WTC11 (cell line): Measurements from ENCODE around the gene HIGD1B. TPM values are rescaled to one million over a fixed set of nuclear protein-coding genes. Genes with fewer than 3 reads are reported as not detected.

Experiments used
- ATAC-seq: fragments of 200-7000 bp; cut with Tn5 transposase; 2 replicates; pipeline ENCODE4 v1.10.0; 2021; ENCODE audit warnings: mild to moderate bottlenecking, moderate library complexity
- Bru-seq: library from RNA; stranded (reverse); fragments of 400-500 nt; gene quantifications from one replicate; lab custom pipeline; 2021; lab: Mats Ljungman, UMichigan
- CTCF ChIA-PET: fragments of 300-600 bp; sonication (Branson Sonifier 250); formaldehyde crosslinking; loops from one replicate; lab custom pipeline; 2021; ENCODE audit warnings: antibody characterized with exemption; lab: Charles Lee
- POLR2A ChIA-PET: fragments of 350-600 bp; sonication (Branson Sonifier 250); formaldehyde crosslinking; loops from one replicate; lab custom pipeline; 2021; ENCODE audit warnings: antibody characterized with exemption; lab: Charles Lee
- DNase-seq: peaks from one replicate; pipeline ENCODE4 v3.0.0; 2021; ENCODE audit warnings: low spot score
- H3K27ac Mint-ChIP-seq: 2 replicates; pipeline ENCODE4 v1.8.0; 2021; ENCODE audit warnings: mixed read lengths
- H3K27me3 Mint-ChIP-seq: 2 replicates; pipeline ENCODE4 v1.8.0; 2021; ENCODE audit warnings: low read depth, mild to moderate bottlenecking, moderate library complexity, mixed read lengths
- H3K36me3 Mint-ChIP-seq: 2 replicates; pipeline ENCODE4 v1.8.0; 2021; ENCODE audit warnings: mixed read lengths
- H3K4me1 Mint-ChIP-seq: 2 replicates; pipeline ENCODE4 v1.8.0; 2022; ENCODE audit warnings: mixed read lengths
- H3K4me3 Mint-ChIP-seq: 2 replicates; pipeline ENCODE4 v1.8.0; 2021; ENCODE audit warnings: mild to moderate bottlenecking, moderate library complexity, mixed read lengths
- H3K9me3 Mint-ChIP-seq: 2 replicates; pipeline ENCODE4 v1.8.0; 2021; ENCODE audit warnings: mixed read lengths
- CBFB ChIP-seq: sonication (generic); formaldehyde crosslinking; IDR thresholded peaks from 2 replicates; pipeline ENCODE4 v1.8.1; 2022; ENCODE audit warnings: mild to moderate bottlenecking, low read depth, missing genetic modification reagents
- FOXK1 ChIP-seq: sonication (generic); formaldehyde crosslinking; IDR thresholded peaks from 2 replicates; pipeline ENCODE4 v1.8.0; 2022; ENCODE audit warnings: mild to moderate bottlenecking, moderate library complexity, missing genetic modification reagents
- GRHL2 ChIP-seq: fragments of 250-450 bp; sonication (Bioruptor Pico); IDR thresholded peaks from 2 replicates; pipeline ENCODE4 v1.8.0; 2022; ENCODE audit warnings: mild to moderate bottlenecking, moderate library complexity; ENCODE audit not compliant: insufficient replicate concordance, severe bottlenecking
- HMGA2 ChIP-seq: fragments of 250-450 bp; sonication (Bioruptor Pico); IDR thresholded peaks from 2 replicates; pipeline ENCODE4 v1.4.0; 2021; ENCODE audit warnings: mild to moderate bottlenecking, moderate library complexity
- JUN ChIP-seq: sonication (generic); formaldehyde crosslinking; IDR thresholded peaks from 2 replicates; pipeline ENCODE4 v1.8.0; 2023; ENCODE audit warnings: mild to moderate bottlenecking, missing genetic modification reagents
- NFE2L1 ChIP-seq: sonication (generic); formaldehyde crosslinking; IDR thresholded peaks from 2 replicates; pipeline ENCODE4 v1.8.1; 2023; ENCODE audit warnings: missing genetic modification reagents
- NFYB ChIP-seq: sonication (generic); formaldehyde crosslinking; conservative IDR thresholded peaks from 2 replicates; pipeline ENCODE4 v1.8.0; 2022; ENCODE audit warnings: low read depth, missing genetic modification reagents
- NR3C1 ChIP-seq: sonication (generic); formaldehyde crosslinking; conservative IDR thresholded peaks from 2 replicates; pipeline ENCODE4 v1.8.1; 2023; ENCODE audit warnings: low read depth, mild to moderate bottlenecking, missing genetic modification reagents
- ZNF232 ChIP-seq: sonication (generic); formaldehyde crosslinking; IDR thresholded peaks from 2 replicates; pipeline ENCODE4 v1.8.0; 2022; ENCODE audit warnings: mild to moderate bottlenecking, missing genetic modification reagents
- ZNF416 ChIP-seq: fragments of 250-450 bp; sonication (Bioruptor Pico); IDR thresholded peaks from 2 replicates; pipeline ENCODE4 v1.9.0; 2021; ENCODE audit warnings: mild to moderate bottlenecking, inconsistent platforms
- ZNF671 ChIP-seq: fragments of 250-450 bp; sonication (Bioruptor Pico); IDR thresholded peaks from 2 replicates; pipeline ENCODE4 v1.8.0; 2021; ENCODE audit warnings: mild to moderate bottlenecking
- long read RNA-seq, 3 experiments: library from RNA in 1 of 3; library from capped mRNA in 1 of 3; library from polyadenylated mRNA in 1 of 3; unstranded in 2 of 3; stranded (forward) in 1 of 3; transcript quantifications; one replicate each; pipeline ENCODE4 v2.0.0, GENCODE V29; 2021
- total RNA-seq: library from RNA; stranded (reverse); gene quantifications from 3 replicates; pipeline ENCODE4 v1.2.3, GENCODE V29; 2021
- TF ChIP-seq, protein P1 (sequence below): sonication (generic); formaldehyde crosslinking; IDR thresholded peaks from 2 replicates; pipeline ENCODE4 v1.8.0; 2023; ENCODE audit warnings: missing genetic modification reagents, mild to moderate bottlenecking, borderline replicate concordance
- TF ChIP-seq, protein P2 (sequence below): fragments of 250-450 bp; sonication (Bioruptor Pico); IDR thresholded peaks from 2 replicates; pipeline ENCODE4 v1.8.0; 2021; ENCODE audit warnings: mild to moderate bottlenecking
- TF ChIP-seq, protein P3 (sequence below): sonication (generic); formaldehyde crosslinking; IDR thresholded peaks from 2 replicates; pipeline ENCODE4 v1.8.0; 2023; ENCODE audit warnings: mild to moderate bottlenecking, missing genetic modification reagents
- TF ChIP-seq, protein P4 (sequence below): fragments of 250-450 bp; sonication (Bioruptor Pico); IDR thresholded peaks from 2 replicates; pipeline ENCODE4 v2.1.2; 2022; ENCODE audit warnings: mild to moderate bottlenecking, moderate library complexity
- TF ChIP-seq, protein P5 (sequence below): fragments of 200-600 bp; IDR thresholded peaks from 2 replicates; pipeline ENCODE4 v1.8.0; 2022; ENCODE audit warnings: antibody characterized with exemption
- TF ChIP-seq, protein P6 (sequence below): fragments of 250-450 bp; sonication (Bioruptor Pico); IDR thresholded peaks from 2 replicates; pipeline ENCODE4 v1.9.0; 2021; ENCODE audit warnings: mild to moderate bottlenecking
- TF ChIP-seq, protein P7 (sequence below): sonication (generic); formaldehyde crosslinking; IDR thresholded peaks from 2 replicates; pipeline ENCODE4 v1.8.0; 2022; ENCODE audit warnings: mild to moderate bottlenecking, missing genetic modification reagents
- TF ChIP-seq, protein P8 (sequence below): sonication (generic); formaldehyde crosslinking; IDR thresholded peaks from 2 replicates; pipeline ENCODE4 v1.8.1; 2022; ENCODE audit warnings: mild to moderate bottlenecking, moderate library complexity, missing genetic modification reagents

HIGD1B gene
- total RNA-seq (not detected in 3 replicates), Bru-seq, nascent RNA (not detected)
- long read RNA-seq, experiment 1, result 0 reads
- long read RNA-seq, experiment 2, result 0 reads
- long read RNA-seq, experiment 3, result 0 reads

DNA sequence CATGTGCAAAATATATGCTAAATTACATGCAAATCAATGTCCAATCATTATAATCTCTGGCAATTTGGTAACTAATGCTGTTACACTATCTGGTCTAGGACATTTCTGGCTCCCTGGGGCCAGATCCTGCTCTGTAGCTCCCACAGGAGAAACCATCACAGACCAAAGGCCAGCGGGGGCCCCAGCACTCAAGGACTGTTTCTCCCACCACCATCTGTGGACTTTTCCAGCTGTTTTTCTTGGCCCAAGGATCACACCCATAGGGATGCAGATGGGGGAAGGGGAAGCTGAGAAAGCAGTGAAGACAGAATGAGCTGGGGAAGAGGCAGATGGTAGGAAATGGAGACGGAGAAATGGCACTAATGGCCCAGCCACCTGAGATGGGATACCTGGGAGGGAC is at the start of gene HIGD1B:
HIGD1B (plus strand) TSS at position 298 of the 400 bp plus-strand sequence. CDS start 270 bp downstream, outside the sequence.
- ChIA-PET CTCF (interaction anchor here (0.9 to 3.2 kb wide), 5 partner anchors 17 to 91 kb away, joined by 3 to 17 read pairs (median 4); no protein-coding TSS in a partner anchor), POLR2A (interaction anchor here (0.6 kb wide), 1 partner anchor 73 kb away, joined by 3 read pairs; no protein-coding TSS in a partner anchor)
- H3K4me3 Mint-ChIP-seq, result no peak within 1 kb of the TSS
- no peaks in the 10 kb centered on the region for H3K27me3 Mint-ChIP-seq
- no peaks in the 10 kb centered on the region for H3K9me3 Mint-ChIP-seq
- peaks cover 21% of the 10 kb centered on the region for H3K36me3 Mint-ChIP-seq
- H3K4me1 Mint-ChIP-seq, result peaks cover 38% of the 10 kb centered on the region
- ATAC-seq (no peak), DNase-seq (no peak)
- TF ChIP-seq FOXK1 (CRISPR knock-in tag) (no peak), ZNF671 (CRISPR knock-in tag) (no peak), JUN (CRISPR knock-in tag) (no peak), GRHL2 (no peak), NR3C1 (CRISPR knock-in tag) (no peak), HMGA2 (CRISPR knock-in tag) (no peak), ZNF416 (CRISPR knock-in tag) (no peak), ZNF232 (CRISPR knock-in tag) (no peak), NFE2L1 (no peak), NFYB (CRISPR knock-in tag) (no peak), CBFB (CRISPR knock-in tag) (no peak)
- TF ChIP-seq, protein P1, sequence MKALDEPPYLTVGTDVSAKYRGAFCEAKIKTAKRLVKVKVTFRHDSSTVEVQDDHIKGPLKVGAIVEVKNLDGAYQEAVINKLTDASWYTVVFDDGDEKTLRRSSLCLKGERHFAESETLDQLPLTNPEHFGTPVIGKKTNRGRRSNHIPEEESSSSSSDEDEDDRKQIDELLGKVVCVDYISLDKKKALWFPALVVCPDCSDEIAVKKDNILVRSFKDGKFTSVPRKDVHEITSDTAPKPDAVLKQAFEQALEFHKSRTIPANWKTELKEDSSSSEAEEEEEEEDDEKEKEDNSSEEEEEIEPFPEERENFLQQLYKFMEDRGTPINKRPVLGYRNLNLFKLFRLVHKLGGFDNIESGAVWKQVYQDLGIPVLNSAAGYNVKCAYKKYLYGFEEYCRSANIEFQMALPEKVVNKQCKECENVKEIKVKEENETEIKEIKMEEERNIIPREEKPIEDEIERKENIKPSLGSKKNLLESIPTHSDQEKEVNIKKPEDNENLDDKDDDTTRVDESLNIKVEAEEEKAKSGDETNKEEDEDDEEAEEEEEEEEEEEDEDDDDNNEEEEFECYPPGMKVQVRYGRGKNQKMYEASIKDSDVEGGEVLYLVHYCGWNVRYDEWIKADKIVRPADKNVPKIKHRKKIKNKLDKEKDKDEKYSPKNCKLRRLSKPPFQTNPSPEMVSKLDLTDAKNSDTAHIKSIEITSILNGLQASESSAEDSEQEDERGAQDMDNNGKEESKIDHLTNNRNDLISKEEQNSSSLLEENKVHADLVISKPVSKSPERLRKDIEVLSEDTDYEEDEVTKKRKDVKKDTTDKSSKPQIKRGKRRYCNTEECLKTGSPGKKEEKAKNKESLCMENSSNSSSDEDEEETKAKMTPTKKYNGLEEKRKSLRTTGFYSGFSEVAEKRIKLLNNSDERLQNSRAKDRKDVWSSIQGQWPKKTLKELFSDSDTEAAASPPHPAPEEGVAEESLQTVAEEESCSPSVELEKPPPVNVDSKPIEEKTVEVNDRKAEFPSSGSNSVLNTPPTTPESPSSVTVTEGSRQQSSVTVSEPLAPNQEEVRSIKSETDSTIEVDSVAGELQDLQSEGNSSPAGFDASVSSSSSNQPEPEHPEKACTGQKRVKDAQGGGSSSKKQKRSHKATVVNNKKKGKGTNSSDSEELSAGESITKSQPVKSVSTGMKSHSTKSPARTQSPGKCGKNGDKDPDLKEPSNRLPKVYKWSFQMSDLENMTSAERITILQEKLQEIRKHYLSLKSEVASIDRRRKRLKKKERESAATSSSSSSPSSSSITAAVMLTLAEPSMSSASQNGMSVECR, result no peak
- TF ChIP-seq, protein P2, sequence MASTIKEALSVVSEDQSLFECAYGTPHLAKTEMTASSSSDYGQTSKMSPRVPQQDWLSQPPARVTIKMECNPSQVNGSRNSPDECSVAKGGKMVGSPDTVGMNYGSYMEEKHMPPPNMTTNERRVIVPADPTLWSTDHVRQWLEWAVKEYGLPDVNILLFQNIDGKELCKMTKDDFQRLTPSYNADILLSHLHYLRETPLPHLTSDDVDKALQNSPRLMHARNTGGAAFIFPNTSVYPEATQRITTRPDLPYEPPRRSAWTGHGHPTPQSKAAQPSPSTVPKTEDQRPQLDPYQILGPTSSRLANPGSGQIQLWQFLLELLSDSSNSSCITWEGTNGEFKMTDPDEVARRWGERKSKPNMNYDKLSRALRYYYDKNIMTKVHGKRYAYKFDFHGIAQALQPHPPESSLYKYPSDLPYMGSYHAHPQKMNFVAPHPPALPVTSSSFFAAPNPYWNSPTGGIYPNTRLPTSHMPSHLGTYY (CRISPR knock-in tag), result no peak
- TF ChIP-seq, protein P3, sequence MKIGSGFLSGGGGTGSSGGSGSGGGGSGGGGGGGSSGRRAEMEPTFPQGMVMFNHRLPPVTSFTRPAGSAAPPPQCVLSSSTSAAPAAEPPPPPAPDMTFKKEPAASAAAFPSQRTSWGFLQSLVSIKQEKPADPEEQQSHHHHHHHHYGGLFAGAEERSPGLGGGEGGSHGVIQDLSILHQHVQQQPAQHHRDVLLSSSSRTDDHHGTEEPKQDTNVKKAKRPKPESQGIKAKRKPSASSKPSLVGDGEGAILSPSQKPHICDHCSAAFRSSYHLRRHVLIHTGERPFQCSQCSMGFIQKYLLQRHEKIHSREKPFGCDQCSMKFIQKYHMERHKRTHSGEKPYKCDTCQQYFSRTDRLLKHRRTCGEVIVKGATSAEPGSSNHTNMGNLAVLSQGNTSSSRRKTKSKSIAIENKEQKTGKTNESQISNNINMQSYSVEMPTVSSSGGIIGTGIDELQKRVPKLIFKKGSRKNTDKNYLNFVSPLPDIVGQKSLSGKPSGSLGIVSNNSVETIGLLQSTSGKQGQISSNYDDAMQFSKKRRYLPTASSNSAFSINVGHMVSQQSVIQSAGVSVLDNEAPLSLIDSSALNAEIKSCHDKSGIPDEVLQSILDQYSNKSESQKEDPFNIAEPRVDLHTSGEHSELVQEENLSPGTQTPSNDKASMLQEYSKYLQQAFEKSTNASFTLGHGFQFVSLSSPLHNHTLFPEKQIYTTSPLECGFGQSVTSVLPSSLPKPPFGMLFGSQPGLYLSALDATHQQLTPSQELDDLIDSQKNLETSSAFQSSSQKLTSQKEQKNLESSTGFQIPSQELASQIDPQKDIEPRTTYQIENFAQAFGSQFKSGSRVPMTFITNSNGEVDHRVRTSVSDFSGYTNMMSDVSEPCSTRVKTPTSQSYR, result no peak
- TF ChIP-seq, protein P4, sequence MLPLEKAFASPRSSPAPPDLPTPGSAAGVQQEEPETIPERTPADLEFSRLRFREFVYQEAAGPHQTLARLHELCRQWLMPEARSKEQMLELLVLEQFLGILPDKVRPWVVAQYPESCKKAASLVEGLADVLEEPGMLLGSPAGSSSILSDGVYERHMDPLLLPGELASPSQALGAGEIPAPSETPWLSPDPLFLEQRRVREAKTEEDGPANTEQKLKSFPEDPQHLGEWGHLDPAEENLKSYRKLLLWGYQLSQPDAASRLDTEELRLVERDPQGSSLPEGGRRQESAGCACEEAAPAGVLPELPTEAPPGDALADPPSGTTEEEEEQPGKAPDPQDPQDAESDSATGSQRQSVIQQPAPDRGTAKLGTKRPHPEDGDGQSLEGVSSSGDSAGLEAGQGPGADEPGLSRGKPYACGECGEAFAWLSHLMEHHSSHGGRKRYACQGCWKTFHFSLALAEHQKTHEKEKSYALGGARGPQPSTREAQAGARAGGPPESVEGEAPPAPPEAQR (CRISPR knock-in tag), result no peak
- TF ChIP-seq, protein P5, sequence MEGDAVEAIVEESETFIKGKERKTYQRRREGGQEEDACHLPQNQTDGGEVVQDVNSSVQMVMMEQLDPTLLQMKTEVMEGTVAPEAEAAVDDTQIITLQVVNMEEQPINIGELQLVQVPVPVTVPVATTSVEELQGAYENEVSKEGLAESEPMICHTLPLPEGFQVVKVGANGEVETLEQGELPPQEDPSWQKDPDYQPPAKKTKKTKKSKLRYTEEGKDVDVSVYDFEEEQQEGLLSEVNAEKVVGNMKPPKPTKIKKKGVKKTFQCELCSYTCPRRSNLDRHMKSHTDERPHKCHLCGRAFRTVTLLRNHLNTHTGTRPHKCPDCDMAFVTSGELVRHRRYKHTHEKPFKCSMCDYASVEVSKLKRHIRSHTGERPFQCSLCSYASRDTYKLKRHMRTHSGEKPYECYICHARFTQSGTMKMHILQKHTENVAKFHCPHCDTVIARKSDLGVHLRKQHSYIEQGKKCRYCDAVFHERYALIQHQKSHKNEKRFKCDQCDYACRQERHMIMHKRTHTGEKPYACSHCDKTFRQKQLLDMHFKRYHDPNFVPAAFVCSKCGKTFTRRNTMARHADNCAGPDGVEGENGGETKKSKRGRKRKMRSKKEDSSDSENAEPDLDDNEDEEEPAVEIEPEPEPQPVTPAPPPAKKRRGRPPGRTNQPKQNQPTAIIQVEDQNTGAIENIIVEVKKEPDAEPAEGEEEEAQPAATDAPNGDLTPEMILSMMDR, result no peak
- TF ChIP-seq, protein P6, sequence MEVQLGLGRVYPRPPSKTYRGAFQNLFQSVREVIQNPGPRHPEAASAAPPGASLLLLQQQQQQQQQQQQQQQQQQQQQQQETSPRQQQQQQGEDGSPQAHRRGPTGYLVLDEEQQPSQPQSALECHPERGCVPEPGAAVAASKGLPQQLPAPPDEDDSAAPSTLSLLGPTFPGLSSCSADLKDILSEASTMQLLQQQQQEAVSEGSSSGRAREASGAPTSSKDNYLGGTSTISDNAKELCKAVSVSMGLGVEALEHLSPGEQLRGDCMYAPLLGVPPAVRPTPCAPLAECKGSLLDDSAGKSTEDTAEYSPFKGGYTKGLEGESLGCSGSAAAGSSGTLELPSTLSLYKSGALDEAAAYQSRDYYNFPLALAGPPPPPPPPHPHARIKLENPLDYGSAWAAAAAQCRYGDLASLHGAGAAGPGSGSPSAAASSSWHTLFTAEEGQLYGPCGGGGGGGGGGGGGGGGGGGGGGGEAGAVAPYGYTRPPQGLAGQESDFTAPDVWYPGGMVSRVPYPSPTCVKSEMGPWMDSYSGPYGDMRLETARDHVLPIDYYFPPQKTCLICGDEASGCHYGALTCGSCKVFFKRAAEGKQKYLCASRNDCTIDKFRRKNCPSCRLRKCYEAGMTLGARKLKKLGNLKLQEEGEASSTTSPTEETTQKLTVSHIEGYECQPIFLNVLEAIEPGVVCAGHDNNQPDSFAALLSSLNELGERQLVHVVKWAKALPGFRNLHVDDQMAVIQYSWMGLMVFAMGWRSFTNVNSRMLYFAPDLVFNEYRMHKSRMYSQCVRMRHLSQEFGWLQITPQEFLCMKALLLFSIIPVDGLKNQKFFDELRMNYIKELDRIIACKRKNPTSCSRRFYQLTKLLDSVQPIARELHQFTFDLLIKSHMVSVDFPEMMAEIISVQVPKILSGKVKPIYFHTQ (CRISPR knock-in tag), result no peak
- TF ChIP-seq, protein P7, sequence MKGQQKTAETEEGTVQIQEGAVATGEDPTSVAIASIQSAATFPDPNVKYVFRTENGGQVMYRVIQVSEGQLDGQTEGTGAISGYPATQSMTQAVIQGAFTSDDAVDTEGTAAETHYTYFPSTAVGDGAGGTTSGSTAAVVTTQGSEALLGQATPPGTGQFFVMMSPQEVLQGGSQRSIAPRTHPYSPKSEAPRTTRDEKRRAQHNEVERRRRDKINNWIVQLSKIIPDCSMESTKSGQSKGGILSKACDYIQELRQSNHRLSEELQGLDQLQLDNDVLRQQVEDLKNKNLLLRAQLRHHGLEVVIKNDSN, result no peak
- TF ChIP-seq, protein P8, sequence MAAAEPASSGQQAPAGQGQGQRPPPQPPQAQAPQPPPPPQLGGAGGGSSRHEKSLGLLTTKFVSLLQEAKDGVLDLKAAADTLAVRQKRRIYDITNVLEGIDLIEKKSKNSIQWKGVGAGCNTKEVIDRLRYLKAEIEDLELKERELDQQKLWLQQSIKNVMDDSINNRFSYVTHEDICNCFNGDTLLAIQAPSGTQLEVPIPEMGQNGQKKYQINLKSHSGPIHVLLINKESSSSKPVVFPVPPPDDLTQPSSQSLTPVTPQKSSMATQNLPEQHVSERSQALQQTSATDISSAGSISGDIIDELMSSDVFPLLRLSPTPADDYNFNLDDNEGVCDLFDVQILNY (CRISPR knock-in tag), result no peak
- H3K27ac Mint-ChIP-seq, result no peak within 1 kb of the TSS
